Right lung (tissue), 5 donors: Measurements from ENCODE around the gene SOX10. TPM values are rescaled to one million over a fixed set of nuclear protein-coding genes. Genes with fewer than 3 reads are reported as not detected.
A peak's percentile ranks its signal among the peaks of the same experiment; 100 is the strongest.

Source experiments
- DNase-seq, 2 donors: peaks; one replicate each; pipeline ENCODE4 v3.0.0-alpha.2; 2013
- polyA plus RNA-seq, 5 donors: library from polyadenylated mRNA; unstranded; fragments of 120-200 nt; gene quantifications; one replicate each; pipeline versions ENCODE4 v1.2.1 to v1.2.3, GENCODE V29; 2013; ENCODE audit warnings: inconsistent platforms in 1 of 5, low replicate concordance in 1 of 5; ENCODE audit not compliant: insufficient read length in 5 of 5, insufficient read depth in 1 of 5

SOX10 gene
- polyA plus RNA-seq, 5 donors = 0.48 to 1.2 (median 0.53) TPM

DNA sequence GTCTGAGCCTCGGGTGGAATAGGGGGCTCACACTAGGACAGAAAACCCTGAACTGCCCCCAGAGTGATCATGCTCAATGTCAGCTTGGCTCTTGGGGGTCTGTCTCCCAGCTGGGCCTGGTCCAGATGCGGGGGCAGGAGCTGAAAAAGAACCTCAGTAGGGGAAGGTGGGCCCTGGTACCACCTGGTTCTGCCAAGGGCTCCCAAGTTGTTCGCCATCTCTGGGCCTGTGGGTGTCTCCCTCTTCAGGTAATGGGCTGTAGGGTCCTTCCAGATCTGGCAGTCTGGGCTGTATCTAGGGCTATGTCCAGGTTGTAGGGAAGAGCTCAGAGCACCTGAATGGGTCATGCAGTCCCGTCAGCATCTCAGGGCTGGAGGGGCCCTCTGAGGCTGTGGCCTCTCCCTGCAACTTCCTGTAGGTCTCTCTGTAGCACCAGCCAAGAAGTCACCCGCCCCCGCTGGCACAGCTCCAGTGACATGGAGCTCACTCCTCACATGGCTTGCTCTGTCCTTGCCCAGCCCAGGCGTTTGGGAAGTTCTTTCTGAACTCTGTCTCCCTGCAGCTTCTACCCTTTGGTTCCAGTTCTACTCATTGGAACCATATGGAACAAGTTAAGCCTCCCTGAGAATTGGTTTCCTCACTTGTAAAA is 33.0 kb upstream of the SOX10 start:
- peak; percentile 48 to 64 for DNase-seq

DNA sequence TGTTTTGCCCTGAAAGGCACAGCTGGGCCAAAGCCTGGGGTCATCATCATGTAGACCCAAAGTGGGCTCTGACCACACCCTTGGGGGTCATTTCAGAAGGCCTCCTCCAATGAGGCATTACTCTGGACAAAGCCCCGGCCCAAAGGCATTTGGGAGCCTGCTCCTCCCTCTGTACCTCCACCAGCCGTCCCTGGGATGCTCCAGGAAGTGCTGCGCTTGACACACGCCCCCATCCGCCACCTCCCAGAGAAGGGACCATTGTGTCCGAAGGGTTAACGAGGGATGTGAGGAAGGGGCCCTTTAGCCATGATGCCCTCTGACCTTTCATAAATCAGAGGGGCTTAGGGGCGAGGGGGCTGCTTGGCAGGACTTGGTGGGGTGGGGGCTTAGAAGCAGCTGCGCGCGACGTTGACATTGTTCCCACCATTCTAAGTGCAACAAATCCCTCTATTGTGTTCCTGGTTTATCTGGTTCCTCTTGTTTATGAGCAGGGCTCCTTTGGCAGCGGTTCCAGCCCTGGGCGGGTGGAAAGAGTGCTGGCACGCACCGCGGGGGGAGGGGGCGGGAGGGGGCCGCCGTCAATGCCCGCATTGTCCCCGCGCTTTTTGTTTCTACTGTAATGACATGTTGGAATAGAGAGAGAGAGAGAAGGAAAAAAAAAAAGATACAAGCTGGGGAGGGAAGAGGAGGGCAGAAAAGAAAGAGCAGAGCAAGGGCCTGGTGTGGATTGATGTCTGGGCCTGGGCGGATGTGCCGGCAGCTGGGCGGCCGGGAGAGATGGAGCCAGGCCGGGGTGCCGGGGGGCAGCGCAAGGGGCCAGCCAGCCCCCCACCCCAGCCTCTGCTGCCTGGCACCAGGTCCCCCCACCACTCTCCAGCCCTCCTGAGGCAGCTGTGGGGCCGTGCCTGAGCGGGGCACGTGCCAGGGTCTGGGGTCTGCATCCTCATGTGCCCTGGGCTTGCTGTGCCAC is 32.1 kb upstream of the SOX10 start:
- peak; percentile 63 to 64 for DNase-seq

DNA sequence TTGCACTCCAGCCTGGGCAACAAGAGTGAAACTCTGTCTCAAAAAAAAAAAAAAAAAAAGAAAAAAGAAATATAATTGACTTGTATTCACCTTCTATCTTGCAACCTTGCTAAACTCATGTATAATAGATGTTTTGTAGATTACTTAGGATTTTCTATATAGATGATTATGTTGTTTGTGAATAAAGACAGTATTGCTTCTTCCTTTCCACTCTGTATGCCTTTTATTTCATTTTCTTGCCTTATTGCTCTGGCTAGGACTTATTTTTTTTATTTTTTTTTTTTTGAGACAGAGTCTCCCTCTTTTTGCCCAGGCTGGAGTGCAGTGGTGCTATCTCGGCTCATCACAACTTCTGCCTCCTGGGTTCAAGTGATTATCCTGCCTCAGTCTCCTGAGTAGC is 29.7 kb upstream of the SOX10 start:
- DNase-seq = no peak

DNA sequence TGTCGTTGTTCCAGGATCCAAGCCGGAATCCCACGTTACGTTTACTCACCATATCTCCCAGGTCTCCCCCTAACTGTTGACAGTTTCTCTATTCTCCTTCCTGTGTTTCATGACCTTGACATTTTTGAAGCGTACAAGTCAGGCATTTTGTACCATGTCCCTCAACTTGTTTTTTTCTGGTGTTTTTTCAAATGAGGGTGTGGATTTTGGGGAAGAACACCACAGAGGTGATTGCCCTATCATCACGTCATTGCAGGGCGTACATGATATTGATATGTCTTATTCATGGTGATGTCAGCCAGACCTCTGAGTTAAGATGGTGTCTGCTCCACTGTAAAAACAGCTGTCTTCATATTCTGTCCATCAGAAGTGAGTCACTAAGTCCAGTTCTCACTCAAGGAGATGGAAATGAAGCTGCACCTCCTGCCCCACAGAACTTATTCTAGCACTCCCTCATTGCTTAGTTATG is 28.3 kb upstream of the SOX10 start:
- no peak for DNase-seq

DNA sequence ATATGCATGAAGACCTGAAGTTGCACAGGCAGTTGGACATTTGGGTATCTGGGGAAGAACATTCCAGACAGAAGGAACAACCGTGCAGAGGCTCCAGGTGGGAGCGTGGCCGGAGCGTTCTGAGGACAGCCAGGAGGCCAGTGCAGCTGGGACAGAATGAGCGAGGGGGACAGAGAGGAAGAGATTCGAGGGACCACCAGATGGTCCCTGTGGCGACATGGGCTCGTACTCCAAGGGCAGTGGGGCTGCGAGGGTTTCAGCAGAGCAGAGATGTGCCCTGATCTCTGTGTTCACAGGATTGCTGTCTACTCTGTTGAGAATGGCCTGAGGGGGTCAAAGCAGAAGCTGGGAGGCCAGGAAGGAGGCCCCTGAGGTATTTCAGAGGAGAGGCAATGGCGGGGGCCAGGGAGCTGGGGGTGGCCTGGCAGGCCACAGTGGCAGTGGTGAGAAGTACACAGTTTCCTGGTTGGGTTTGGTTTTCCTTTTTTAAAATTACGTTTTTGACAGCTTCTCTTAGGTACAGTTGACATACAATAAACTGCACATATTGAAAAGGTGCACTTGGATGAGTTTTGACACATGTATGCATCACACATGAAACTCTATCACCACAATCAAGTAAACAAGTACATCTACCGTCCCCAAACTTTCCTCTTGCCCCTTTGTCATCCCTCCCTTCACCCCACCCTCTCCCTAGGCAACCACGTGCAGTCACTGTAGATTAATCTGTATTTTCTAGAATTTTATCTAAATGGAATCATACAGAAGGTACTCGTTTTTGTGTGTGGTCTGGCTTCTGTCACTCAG is 24.8 kb upstream of the SOX10 start:
- no peak for DNase-seq

DNA sequence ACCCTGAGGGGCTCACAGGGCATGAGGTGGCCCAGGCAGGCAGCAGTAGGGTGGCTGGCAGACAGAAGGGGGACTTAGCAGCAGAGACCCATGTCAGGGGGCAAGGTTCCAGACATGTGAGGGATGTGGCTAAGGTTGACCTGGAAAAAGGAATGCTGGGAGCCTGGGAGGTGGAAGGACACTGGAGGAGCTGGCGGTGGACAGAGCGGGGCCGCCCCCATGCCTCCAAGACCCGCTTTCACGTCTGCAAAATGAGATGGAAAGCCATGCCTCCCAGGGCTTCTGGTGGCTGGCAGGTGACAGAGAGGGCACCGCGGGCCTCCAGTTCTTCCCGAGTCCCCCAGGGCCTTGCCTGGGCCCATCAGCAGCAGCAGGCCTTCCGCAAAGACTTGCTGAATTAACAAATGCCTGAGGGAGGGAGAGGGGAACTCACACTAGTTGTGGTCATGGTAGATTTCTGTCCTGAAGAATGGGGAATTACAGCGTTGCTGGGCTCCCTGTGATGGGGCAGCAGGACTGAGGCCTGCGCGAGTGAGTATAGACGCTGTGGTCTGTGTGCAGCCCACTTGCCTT is 23.1 kb upstream of the SOX10 start:
- no peak for DNase-seq

DNA sequence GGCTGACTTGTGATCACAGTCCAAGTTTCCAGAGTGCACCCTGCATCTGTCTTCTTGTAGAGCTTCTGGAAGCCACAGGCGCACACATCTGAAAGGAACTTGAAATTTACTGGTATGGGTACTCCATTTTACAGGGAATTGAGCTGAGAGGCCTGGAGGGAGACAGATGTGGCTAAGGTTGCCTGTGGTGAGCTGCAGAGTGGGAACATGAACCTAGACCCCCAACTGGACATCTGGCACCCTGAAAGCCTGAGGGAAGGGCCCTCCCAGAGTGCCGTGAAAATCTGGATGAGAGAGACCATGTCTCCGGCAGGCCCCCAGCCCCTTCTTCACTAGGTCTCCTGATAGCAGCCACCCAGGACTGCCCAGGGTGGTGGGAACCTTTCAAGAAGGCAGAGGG is 22.6 kb upstream of the SOX10 start:
- no peak for DNase-seq

DNA sequence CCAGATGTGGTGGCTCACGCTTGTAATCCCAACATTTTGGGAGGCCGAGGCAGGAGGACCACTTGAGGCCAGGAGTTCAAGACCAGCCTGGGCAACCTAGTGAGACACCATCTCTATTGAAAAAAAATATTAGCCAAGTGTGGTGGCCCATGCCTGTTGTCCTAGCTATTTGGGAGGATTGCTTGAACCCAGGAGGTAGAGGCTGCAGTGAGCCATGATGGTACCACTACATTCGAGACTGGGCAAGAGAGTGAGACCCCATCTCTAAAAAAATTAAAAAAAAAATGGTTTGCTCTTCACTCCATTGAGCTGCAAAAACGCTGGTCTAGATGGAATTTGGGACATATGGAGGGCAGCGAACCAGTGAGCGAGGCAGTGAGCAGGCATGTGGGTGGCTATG is 21.6 kb upstream of the SOX10 start:
- no peak for DNase-seq

DNA sequence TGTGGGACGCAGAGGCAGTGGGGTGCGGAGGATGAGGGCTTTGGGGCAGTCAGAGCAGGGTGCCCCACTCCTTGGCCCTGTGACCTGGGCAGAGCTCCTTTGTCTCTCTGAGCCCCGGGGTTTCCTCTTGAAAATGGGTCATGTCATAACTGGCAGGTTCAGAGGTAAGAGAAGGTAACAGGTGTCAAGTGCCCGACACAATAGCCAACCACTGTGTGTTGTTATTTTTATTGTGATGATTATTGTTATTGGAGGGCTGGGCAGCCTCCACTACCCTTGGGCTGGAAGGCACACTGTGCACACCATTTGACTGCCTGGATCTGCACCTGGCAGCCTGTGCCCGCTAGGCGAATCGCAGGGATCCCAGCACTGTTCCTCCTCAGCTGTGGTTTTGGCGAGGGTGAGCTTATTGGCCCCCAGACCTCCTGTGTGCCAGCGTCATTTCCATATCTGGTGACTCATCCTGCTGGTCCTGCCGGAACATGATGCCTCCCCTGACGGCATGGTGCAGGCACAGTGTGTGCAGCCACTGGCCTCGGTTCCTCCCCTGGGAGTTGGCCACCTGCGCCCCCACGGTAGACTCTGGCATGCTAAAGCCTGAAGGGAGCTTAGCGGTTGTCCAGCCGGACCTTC is 15.4 kb upstream of the SOX10 start:
- no peak for DNase-seq

DNA sequence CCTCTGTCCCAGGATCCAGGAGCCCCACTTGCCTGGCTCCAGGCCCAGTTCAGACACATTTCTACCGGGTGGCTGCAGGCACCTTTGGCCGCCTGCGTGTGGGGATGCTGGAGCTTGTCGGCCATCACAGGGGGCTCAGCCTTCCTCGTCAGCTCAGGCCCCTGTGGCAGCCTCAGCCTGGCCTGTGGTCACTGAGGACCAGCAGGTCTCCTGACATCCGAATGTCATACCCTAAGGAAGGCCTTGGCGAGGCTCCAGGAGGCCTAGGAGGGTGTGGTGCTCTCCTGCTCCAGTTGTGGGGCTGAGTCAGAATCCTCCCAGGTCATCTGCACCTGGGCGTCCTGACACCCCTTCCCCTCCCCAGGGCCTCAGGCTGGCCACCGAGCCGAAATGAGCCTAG is 14.9 kb upstream of the SOX10 start:
- no peak for DNase-seq

DNA sequence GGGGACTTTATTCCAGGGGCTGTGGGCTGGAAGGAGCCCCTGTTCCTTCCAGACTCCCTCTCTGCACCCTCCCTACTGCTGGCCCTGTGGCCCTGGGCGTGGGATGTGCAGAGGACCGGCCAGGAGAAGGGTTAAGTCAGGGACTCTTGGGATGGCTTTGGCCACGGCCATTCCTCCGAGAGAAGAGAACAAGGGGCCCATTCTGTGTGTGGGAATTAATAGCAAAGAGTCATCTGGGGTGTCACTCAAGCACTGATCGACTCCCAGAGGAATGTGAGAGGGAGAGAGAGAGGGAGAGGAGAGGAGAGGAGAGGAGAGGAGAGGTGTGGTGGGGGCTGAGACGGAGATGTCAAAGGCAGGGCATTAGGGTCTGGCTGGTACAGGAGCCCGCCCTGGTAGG is 14.2 kb upstream of the SOX10 start:
- DNase-seq = no peak

DNA sequence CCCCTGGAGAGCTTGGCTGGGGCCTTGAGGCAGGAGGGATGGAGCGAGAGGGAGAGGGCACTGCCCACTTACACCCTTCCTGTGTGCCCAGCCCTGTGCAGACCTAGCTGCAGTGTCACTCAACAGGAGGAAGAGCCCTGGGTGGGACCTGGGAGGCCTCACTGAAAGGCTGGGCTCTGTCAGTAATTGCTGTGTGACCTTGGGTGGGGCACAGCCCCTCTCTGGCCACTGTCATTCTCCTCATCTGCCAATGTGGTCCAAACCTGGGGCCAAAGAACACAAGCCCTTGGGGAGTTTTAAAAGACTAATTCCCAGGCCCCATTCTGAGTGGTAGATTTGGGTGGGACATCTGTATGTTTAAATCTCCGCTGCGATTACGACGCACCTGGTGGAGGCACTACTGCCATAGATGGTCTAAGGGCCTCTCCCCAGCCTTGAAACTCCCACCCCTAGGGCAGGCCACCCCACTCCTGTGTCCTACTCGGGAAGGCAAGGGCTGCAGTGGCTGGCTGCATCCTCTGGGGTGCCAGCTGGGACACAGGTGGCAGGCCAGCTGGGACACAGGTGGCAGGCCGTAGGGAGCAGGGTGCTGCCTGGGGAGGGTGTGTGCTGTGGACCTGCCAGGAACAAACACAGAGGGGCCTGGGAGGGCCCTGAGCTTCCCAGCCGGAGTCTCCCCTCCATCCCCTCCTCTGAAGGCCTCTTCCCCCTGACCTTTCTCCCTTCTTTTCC is 12.3 kb upstream of the SOX10 start:
- no peak for DNase-seq

DNA sequence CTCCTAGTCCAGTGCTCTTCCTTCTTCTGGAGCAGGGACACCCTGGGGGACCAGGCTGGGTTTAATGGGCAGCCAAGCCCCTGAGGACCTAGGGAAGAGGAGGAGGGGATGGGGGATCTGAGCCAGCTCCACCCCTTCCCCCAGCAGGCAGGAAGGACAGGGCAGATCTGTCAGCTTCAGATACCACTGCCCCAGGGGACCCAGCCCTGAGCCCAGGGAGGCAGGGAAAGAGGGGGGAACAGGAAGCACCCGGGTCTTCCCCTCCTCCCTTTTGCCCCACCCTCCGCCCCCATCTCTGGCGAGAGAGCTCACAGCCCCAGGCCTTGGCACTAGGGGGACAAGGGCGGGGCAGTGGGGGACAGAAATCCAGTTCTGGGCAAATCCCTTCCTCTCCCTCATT is 11.7 kb upstream of the SOX10 start:
- no peak for DNase-seq

DNA sequence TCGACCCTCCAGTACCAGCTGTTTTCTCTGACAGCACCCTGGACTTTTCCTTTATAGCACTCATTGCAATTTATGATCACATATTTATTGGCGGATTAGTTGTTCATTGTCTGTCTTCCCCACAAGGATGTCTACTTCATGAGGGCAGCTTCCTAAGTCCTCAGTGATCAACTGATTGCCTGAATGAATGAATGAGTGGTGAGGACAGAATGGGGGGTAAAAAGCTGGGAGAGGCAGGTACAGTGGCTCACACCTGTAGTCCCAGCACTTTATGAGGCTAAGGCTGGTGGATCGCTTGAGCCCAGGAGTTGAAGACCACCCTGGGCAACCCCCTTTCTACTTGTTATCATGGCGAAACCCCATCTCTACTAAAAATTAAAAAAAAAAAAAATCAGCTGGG is 11.1 kb upstream of the SOX10 start:
- no peak for DNase-seq

DNA sequence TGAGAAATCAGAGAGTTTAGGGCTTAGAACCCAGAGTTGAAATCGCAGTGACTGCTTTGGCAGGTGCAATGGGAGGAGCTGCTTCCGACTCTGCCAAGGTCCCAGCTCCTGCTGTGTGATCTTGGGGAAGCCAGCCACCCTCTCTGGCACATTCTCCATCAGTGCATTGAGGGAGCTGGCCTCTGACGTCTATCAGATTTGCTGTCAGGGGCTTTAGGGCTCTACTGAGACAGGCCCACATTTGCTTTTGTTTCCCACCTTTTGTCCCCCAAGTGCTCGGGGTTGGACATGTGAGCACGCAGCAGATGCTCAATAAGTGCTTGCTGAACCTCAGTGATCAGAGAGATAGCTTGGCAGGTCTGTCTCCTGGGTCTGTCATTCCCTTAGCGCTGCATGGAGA is 10.6 kb upstream of the SOX10 start:
- DNase-seq = no peak

DNA sequence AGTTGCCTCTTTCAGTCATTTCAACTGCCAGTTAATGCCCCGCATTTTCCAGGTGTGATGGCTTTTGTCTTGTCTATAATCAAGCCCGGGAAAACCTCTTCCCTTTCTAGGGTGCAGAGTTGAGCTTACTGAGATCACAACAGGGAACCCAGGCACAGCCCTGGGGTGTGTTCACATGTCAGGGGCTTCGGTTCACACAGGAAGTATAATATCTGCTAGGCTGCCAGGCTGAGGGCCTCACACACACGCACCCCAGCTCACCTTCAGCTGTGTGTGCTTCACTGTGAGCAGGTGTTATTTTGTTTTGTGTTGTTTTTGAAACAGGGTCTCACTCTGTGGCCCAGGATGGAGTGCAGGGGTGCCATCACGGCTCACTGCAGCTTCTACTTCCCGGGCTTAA is 9.7 kb upstream of the SOX10 start:
- DNase-seq = no peak

DNA sequence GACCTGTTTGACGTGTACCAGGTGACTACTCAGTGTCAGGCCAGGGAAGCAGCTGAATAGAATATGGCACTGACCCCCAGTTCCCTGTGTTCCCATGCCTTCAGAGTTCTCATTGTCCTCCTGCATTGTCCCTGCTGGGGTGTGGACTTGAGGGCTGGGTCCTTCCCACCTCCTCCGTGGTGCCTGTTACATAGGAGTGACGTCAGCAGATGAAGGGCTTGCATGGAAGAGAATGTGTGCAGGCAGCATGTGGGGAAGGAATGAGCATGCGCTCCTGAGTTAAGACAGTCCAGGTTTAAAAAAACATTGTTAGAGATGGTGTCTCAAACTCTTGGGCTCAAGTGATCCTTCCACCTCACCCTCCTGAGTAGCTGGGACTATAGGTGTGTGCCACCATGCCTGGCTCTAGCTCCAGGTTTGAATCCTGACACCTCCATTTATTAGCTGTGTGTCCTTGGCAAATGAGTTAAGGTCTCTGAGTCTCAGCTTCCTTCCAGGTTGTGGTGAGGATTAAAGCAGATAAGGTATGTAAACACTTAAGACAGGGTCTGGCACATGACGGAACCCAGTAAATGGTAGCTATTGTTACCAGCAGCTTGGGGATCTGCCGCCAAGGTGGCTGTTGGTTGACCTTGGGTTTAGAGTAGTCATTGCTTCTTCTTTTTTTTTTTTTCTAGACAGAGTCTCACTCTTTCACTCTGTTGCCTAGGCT is 7.5 kb upstream of the SOX10 start:
- DNase-seq = no peak

DNA sequence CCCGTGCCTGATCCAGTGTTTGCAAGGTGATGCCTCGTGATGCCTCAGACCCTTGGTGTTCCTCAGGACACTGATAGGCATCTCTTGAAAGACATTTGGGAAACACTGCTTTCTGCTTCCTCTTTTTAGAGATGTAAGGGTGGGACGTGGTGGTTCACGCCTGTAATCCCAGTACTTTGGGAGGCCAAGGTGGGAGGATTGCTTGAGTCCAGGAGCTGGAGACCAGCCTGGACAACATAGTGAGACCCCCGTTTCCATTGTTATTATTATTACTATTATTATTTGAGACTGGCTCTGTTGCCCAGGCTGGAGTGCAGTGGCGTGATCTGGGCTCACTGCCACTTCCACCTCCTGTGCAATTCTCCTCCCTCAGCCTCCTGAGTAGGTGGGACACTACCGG is 6.5 kb upstream of the SOX10 start:
- DNase-seq = no peak

DNA sequence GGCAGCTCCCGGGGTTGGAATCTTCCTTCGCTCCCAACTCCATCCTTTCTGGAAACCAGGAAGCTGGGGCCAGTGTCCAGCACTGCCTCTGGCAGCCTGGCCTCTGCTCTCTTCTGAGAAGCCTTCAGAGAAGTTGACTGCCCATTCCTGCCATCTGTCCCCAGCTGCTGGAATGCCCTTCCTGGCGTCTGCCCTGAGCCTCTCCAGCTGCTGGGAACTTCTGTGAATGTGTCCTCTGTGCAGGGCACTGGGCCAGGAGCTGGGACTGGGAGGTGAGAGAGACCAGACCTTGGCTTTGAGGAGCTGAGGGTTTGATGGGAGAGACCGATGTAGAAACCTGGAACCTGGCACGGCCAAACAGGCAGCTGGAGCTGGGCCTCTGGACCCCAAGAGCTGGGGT is 5.9 kb upstream of the SOX10 start:
- peak; percentile 20 to 37 for DNase-seq
